COR-L47 (cell line): ENCODE data around the gene NDUFS3.
A peak's percentile ranks its signal among the peaks of the same experiment; 100 is the strongest.

Experiments
- DNase-seq: peaks from one replicate; lab custom pipeline; 2025; lab: John Stamatoyannopoulos, UW

Gene NDUFS3

DNA sequence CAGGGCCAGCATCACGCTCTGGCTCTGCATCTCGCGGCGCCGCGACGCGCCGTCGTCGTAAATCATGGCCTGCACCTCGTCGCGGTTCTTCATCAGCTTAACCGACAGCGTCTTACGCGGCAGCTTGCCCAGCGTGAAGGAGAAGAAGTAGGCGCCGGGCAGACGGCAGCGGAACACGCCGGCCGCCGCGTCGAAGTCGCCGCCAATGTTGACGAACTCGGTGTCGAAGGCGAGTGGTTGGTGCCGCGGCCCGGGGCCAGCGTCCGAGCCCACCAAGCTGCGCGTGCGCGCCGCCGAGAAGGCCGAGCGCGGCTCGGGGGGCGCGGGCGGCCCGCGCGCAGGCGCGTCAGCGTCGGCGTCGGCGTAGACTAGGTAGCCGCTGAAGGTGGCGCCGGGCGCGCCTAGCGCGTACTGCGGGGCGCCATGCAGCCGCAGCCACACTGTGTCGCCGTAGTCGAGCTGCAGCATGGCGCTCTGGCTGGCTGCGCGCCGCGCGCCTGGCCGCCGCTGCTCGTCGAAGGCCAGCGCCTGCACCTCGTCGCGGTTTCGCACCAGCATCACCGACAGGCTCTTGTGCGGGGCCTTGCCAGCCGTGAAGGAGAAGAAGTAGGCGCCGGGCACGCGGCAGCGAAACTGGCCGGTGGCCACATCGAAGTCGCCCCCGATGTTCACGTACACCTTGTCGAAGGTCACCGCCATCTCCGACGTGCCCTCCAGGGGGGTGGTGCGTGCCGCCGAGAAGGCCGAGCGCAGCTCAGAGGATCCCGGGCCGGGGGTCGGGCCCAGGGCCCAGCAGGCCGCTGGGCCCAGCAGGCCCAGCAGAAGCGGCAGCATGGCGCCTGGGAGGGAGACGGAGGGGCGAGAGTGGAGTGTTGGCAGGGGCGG is 11.3 kb downstream of the NDUFS3 start:
- DNase-seq: no peak

DNA sequence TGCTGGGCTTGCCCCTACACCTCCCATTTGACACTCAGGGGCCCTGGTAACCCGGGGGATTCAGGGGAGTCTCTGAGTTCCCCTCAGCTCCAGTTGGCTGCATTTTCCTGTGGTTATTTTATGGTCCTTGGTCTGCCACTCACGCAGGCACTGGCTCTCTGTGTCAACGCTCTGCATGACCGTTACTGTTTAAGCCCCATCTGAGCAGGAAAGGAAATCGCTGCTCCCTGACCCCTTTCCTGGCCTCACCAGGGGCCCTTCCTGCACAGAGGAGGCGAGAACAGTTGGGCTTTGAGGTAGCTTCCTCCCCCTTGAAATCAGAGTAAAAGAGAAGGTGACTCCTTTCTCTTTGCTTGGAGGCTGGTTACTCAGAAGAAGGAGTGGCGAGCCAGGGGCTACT is 12.9 kb downstream of the NDUFS3 start:
- no peak for DNase-seq

DNA sequence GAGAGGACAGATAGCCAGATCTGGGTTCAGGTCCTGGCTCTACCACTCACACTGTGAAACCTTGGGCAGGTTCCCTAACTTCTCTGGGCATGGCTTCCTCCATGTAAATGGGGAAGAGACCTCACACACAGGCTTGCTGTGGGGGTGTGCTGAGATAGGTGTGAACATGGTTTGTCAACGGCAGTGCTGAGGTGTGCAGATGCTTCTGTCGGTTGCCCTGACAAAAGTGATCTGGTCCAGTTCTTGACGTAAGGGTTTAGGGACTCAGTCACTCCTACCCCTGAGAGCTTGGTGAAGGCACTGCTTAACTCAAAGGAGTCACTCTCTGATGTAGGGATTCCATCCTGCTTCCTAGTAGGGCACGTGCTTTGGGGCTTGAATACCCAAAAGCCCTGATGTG is 13.4 kb downstream of the NDUFS3 start:
- no peak for DNase-seq

DNA sequence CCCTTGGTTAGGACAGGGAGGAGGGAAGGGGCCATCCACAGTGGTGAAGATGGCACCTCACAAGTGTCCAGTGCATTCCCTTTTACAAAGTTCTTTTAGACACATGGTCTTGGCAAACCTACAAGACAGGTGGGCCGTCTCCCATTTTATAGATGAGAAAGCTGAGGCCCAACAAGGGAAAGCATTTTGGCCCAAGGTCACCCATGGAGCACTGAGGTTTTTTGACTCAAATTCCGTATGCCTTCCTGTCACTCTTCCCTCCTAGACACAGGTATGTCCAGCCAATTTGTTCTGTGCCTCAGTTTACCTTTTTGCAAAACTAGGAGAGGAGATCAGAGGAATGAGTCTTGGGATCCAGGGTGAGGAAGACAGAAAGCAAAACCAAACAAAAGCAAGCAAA is 14.1 kb downstream of the NDUFS3 start:
- DNase-seq: no peak

DNA sequence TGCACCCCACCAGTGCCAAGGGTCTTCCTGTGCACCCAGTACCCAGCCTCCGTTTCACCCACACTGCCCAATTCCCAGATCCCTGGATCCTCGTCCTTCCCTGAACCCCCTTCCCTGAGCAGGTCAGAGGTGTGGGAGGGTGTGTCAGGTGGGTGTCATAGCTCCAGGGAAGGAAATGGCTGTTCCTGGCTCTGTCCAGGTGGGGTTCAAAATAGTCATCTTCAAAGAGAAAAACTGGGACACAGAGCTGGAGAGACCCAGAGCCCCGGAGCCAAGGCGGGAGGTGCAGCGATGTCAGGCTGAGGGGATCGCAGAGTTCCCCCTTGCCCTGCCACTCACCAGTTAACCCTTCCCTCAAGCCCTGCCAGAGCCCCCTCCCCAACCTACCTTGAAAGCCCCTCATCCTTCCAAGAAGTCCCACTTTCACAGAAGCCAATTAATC is 14.6 kb downstream of the NDUFS3 start:
- no peak for DNase-seq

DNA sequence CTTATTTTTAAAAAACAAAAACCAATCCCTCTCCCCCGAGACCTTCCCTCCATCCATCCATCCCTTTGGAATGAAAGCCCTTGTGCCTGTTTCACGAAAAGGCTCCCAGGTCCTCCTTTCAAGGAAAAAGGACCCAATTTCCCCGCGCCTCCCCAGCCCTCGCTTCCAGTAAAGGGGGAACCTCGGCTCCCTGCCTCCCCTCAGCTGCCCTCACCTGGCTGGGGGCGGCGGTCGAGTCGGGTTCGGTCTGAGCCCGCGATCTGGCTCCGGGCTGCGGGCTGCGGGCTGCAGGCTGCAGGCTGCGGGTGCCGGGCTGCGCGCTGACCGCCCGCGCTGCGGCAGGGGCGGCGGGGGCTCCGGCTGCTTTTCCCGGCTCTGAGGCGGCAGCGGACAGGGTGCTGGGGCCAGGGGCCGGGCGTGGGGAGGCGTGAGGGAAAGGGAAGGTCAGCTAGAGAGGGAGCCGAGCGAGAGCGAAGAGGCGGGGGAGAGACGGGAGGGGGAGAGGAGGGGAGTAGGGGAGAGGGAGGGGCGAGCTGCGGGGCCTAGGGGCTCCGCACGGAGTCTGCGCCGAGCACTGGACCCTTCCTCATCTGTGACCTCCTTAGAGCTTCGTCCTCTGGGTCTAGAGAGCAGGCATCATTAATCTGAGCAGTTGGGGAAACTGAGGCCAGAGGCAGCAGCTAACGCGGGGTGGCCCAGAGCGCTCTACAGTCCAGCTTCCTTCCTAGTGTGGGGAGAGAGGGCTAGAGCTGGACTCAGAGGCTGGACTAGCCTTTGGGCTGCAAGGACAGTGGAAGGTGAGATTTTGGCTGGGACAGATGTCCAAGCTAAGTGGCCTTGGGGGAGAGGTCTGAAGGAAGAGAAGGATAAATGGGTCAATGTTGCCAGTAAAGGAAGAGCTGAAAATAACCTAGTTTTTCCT is 15.3 kb downstream of the NDUFS3 start, which contains the start of gene C1QTNF4:
TSS of gene C1QTNF4 (minus strand) at position 478 of the 922 bp plus-strand sequence. CDS start 3,601 bp downstream, outside the sequence.
- no peak for DNase-seq

DNA sequence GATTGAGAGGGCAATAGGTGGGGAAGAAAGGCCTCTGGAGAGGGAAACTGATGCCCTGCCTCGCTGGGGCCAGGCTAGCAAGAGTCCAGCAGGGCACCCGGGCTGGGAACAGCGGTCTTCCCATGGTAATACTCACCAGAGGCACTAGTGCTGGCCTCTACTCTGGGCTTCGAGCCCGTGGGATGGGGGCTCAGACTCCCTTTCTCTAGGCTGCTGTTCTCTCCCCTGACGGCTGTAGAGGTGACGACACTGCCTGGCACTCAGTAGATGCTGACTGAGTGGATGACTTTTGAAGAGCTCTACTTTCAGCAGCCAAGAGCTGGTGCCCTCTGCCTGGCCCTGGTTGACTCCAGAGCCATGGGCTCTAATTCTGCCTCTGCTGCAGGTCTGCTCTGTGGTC is 16.2 kb downstream of the NDUFS3 start:
- no peak for DNase-seq

DNA sequence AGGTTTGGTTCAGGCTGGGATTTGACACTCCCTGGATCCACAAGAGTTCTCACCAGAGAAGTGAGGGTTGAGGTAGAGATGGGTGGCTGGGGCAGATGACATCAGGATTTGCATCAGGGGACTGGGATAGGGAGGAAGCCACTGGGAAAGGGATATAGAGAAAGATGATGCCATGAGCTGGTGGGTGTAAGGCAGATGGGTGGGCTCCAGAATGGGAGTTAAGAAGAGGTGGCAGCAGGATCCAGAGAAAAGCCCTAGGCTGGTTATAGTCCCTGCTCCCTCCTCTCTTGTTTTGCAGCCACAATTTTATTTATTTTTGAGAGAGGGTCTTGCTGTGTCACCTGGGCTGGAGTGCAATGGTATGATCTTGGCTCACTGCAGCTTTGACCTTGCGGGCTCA is 17.1 kb downstream of the NDUFS3 start:
- DNase-seq: no peak

DNA sequence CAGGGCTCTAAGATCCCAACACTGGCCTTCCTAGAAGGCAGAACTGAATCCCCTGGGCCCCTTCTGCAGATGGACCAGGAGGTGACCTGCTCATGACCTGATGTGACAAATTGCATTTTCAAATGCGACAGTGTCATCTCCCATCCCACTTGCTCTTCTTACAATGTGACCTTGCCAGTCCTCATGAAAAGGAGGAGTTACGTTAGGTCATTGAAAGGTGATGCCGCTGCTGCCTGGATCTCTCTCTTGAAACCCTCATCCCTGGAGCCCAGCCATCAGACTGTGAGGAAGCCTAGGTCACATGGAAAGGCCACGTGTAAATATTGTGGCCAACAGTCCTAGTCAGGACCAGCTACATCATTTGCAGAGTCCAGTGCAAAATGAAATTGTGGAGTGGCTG is 21.0 kb downstream of the NDUFS3 start:
- DNase-seq: no peak

DNA sequence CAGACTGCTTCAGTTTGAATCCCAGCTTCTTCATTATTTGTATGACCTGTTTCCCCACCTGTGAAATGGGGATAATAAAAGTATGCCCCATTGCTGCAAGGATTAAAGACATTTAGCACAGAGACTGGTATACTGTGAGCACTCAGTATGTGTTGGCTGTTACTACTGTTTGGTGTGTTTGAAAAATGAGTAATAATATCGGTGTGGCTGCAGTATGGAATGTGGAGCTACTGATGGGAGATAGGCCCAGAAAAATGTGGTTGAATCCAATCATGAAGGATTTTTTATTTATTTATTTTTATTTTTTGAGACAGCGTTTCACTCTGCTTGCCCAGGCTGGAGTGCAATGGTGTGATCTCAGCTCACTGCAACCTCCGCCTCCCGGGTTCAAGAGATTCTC is 24.4 kb downstream of the NDUFS3 start:
- no peak for DNase-seq

DNA sequence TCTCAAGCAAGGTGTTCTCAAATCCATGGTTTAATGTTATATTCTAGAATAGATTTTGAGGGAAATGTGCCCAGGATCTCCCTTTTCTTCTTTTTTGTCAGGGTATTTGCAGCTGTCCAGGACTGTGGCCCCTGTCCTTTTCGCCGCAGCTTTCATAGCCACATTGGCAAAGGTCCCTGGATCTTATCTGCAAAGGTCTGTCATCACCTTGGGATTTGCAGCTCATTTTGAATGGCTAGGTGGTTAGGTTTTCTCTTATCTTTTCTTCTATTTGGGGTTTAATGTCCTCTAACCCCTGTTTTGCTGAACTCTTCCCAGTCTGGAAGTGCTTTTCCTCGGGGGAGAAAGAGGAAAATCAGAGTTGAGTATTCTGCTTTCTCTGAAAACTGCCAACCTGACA is 27.0 kb downstream of the NDUFS3 start:
- DNase-seq: no peak

DNA sequence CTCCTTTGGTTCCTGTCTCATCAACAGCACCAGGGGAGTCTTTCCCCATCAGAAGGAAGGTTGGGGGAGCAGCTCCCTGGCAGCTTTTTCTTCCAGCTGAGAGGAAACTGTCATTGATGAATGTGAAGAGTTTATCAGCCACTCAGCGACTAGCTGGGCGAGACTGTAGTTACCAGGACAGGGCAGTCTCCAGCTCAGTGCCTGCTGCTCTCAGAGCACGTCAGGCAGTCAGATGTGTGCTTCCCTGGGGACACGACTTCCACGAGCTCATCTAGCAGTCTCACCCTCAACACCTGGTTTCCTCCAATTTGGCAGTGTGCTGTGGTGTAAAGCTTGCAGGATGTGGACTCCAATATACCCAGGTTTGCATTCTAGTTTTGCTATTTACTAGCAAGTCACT is 27.9 kb downstream of the NDUFS3 start:
- no peak for DNase-seq

DNA sequence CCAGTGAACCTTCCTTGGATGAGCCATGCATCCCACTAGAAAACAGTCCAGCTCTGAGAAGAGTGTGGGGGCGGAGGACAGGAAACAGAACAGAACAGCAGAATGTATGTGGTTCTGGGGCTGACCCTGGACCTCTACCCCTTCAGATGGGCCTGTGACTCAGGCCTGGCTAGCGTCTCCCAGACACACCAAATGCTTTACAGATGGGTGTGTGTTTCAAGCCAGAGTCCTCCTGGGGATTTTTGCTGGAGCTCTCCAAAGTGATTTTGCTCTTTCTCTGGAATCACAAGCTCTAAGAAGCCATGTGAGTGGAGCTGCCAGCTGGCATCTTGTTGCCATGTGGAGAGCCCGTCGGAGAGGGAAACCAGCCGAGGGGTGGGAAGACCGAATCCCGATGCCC is 28.5 kb downstream of the NDUFS3 start:
- DNase-seq: no peak

DNA sequence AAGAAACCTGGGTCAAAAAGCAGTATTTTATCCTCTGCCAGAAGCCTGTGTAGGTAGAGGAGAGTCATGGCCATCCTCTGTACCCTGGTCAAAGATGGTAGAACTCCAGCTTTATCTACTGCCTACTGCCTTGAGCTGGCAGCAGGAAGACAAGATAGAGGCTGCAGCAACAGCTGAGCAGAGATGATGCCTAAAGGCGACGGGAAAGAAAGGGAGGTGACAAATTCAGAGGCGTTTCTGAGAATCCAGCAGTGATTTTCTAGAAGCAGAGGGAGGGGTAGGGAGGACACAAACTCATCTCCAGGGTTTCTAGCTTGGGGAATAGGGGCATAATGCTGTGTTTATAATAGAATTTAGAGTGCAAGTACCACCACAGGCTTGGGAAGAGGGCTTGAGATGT is 30.8 kb downstream of the NDUFS3 start:
- DNase-seq: no peak

DNA sequence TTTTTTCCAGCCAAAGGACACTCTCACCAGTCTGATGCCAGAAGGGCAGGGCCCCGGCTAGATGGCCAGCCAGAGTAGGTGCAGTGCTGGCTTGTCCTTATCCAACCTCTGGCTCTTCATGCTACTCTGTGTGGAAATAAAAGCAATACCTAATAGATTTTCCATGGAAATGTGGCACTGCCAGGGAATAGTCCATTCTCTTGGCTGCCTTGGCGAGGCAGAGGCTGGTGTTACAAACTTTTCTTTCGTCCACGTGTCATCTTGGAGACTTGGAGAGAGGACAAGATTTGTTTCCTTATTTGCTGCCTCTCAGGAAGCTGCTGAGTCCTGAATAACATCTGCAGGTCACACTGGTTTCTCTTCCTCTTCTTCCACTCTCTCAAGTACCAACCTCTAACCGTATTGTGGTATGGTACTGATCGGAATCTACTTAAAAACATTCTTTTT is 32.5 kb downstream of the NDUFS3 start:
- DNase-seq: no peak

DNA sequence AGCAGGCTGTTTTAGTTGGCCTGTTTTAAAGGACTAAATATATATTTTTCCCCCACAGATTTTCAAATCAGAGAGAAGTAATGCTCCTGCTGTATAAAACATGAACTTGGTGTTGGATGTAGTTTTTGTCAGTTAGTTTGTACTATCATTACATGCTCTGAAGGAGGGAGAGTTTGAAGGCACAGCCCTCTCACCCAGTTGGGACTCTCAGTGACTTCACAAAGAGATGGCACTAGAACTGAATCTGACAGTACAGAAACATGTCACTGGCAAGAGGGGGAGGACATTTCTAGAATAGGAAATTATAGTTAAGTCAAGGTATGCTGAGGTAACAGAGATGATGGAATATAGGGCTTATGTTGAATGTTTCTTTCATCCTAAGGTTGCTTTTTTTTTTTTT is 36.4 kb downstream of the NDUFS3 start:
- DNase-seq: no peak

DNA sequence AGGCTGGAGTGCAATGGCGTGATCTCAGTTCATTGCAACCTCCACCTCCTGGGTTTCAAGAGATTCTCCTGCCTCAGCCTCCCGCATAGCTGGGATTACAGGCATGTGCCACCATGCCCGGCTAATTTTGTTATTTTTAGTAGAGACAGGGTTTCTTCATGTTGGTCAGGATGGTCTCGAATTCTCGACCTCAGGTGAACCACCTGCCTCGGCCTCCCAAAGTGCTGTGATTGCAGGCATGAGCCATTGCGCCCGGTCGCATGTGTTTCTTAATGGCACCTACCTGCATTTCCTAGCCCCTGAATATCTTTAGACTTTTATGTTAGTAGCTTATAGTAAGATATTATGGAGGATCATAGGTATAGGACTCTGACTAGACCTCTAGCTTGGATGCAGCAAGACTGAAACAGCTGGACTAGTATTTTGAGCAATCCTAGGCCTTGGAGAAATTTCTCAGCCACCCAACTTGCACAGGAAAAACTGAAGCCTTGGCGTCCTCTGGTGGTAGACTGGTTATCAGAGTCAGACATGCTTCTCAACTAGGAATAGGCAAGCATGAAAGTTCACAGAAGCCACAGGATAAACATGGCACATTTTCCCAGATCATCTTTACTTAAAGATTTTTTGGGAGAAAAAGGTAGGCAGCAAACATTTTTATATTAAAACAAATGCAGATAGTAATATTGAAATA is 38.0 kb downstream of the NDUFS3 start:
- peak; percentile 5 for DNase-seq

DNA sequence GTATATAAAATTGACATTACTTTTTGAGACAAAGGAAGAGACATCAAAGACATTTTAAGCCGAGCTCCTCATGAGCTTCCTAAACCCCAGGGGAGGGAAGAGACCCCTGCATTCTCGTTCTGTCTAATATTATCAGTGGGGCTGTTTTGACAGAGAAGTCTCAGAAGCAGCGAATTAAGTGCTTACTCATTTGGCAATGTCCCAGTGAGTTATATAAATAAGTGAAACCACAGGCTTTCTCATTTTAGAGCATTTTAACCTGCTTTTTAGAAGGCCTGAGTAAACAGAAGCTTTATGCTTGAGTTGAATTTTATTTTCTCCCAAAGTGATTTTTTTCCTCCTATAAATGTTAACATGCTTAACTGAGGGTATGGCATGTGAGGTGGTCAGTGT is 38.5 kb downstream of the NDUFS3 start:
- no peak for DNase-seq

DNA sequence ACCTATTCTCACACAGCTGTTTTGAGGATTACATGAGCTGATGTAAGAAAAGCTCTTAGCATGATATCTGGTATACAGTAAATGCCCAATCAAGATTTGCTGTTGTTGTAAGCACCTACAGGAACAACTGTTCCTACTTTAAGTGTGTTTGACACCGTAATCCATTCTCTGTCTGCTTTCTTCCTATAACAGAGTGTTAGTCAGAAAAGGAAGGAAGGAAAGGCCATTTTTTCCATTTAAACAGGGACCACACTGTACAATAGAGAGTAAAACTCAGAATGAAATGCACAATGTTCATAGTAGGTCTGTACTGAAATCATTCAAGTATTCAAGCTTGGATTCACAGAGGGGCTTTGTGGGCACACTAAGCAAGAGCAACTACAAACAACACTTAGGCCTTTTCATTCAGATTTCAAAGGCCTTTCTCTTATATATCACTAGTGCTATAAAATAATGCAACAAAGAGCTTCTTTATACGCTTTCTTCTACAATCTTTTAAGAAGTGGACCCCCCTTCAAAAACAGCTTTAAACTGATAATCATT is 42.0 kb downstream of the NDUFS3 start:
- no peak for DNase-seq

DNA sequence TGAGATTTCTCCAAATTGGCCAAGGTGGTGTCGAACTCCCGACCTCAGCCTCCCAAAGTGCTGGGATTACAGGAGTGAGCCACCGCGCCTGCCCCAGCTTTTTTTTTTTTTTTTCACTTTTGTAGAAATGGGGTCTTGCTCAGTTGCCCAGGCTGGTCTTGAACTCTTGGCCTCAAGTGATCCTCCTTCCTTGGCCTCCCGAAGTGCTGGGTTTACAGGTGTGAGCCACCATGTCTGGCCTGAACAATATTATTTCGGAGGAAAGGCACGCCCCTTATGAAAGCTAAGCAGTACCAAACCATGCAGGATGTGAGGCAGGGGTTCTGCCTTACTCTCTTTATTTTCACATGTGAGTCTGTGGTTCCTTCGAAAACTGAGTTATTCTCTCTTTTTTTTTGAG is 47.4 kb downstream of the NDUFS3 start:
- DNase-seq: no peak

DNA sequence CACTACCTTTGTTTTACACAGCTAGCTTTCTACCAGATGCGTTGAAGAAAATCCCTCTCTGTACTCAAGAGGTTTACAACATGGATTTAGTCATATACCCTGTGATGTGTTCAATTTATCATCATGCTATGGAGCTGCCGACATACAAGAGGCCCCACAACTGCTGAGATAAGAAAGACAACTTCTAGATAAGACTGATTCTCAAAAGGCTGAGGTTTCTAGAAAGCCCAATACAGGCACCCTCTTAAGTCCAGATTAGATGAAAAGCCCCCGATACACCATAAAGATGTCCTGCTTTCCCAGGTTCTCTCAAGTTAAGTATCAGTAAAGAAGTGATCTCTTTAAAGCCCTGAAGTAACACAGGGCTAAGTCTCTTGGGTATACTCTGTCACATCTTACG is 49.2 kb downstream of the NDUFS3 start:
- no peak for DNase-seq

DNA sequence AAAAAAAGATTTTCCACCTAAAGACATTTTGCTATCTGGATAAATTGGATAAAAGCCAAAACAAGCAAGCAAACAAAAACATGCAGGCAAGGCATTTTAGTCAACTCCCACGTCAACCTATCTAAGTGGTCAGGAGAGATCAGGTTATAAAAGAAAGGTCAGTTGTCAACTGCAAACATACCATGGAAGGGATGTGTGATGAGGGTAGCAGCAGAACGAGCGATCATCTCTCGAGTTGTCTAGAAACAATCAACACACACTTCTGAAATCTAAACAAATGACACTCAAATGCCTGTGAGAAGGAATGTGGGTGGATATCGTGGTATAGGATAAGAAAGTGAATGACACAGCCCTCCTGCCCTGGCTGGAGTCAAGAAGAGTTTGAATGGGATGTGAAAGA is 52.6 kb downstream of the NDUFS3 start:
- DNase-seq: no peak
